Epithelial cell of proximal tubule (primary cell): ENCODE measurements around the gene INTS3. TPM values are rescaled to one million over a fixed set of nuclear protein-coding genes. Genes with fewer than 3 reads are reported as not detected.
"Not testable (repeated sequence)": the region's sequence is repeated elsewhere in the genome, so short reads cannot be mapped to it uniquely, and the experiment has no call there.

ENCODE experiments used
- DNase-seq: peaks from one replicate; pipeline ENCODE4 v3.0.0-alpha.2; 2011; ENCODE audit warnings: low read depth
- H3K4me3 ChIP-seq: 2 replicates; pipeline ENCODE4 v1.5.1; 2011; ENCODE audit warnings: low read depth, mild to moderate bottlenecking, low read length
- CTCF ChIP-seq: conservative IDR thresholded peaks from 2 replicates; pipeline ENCODE4 v1.5.1; 2012; ENCODE audit warnings: low read depth, mild to moderate bottlenecking, low read length
- total RNA-seq: library from RNA; depleted of rRNA; stranded (reverse); fragments of >200 nt; gene quantifications from 2 replicates; pipeline ENCODE4 v1.2.3, GENCODE V29; 2015

INTS3 gene
- total RNA-seq, 1 donor from 2014 or later = 30.3 TPM

- no peak overlapping the region for H3K4me3 ChIP-seq
- no peak for TF ChIP-seq CTCF
- DNase-seq = no peak
Observed at GRCh38 chr1:153705484-153705883, 22.4 kb upstream of the INTS3 start.

GRCh38 chr1:153711026-153711425, 16.8 kb upstream of the INTS3 start:
- no peak for DNase-seq

GRCh38 chr1:153716211-153716610, 11.6 kb upstream of the INTS3 start:
- not testable (repeated sequence) for H3K4me3 ChIP-seq, DNase-seq

More at GRCh38 chr1:153711026-153711425, 16.8 kb upstream of the INTS3 start:
- no peak overlapping the region for H3K4me3 ChIP-seq
- no peak for TF ChIP-seq CTCF

- DNase-seq = no peak
- no peak overlapping the region for H3K4me3 ChIP-seq
- no peak for TF ChIP-seq CTCF
Observed at GRCh38 chr1:153717330-153717729, 10.5 kb upstream of the INTS3 start.

GRCh38 chr1:153723687-153724086, 4.2 kb upstream of the INTS3 start:
- DNase-seq = no peak
- no peak overlapping the region for H3K4me3 ChIP-seq
- TF ChIP-seq CTCF = no peak

- not testable (repeated sequence) for H3K4me3 ChIP-seq, DNase-seq
Observed at GRCh38 chr1:153724634-153725033, 3.2 kb upstream of the INTS3 start.

GRCh38 chr1:153728305-153729066, 636 bp downstream of the INTS3 start:
- DNase-seq = no peak
- peak overlapping the region; percentile 99 for H3K4me3 ChIP-seq

More at GRCh38 chr1:153728305-153729066, 636 bp downstream of the INTS3 start:
- TF ChIP-seq CTCF = no peak
